ENCODE measurements around the gene L3HYPDH. TPM values are rescaled to one million over a fixed set of nuclear protein-coding genes. Genes with fewer than 3 reads are reported as not detected.

L3HYPDH gene
- polyA plus RNA-seq, 1 donor (not counting 4 experiments of a cell fraction or from before 2014, with no cell fraction given), result 37.5 TPM

- no peak for FAIRE-seq
- DNase-seq (ENCODE audit: low read depth, low spot score), result no peak
- Histone ChIP-seq H3K36me3 (ENCODE audit: control insufficient read depth in 2 of 2, extremely low read depth in 1 of 2, insufficient read depth in 2 of 2, low read length in 2 of 2) (no peaks in the 10 kb centered on the region), H3K9me3 (ENCODE audit: control insufficient read depth, low read depth, low read length) (no peaks in the 10 kb centered on the region), H3K9me1 (ENCODE audit: control insufficient read depth, extremely low read depth, insufficient read depth, low read length) (no peaks in the 10 kb centered on the region), H2AFZ (ENCODE audit: control insufficient read depth, low read length) (no peak overlapping the region), H3K4me3 (ENCODE audit: control insufficient read depth in 2 of 3, extremely low read depth in 1 of 3, insufficient read depth in 2 of 3, low read depth in 1 of 3, low read length in 3 of 3) (no peak overlapping the region), H4K20me1 (ENCODE audit: control insufficient read depth, extremely low read depth, insufficient read depth, low read length) (no peaks in the 10 kb centered on the region), H3K4me1 (ENCODE audit: control insufficient read depth, extremely low read depth, insufficient read depth, low read length) (peaks cover 10% of the 10 kb centered on the region), H3K27ac (ENCODE audit: control insufficient read depth, insufficient read depth, low read length) (no peak overlapping the region), H3K79me2 (ENCODE audit: control insufficient read depth, insufficient read depth, low read length) (no peaks in the 10 kb centered on the region), H3K9ac (ENCODE audit: control insufficient read depth, extremely low read depth, insufficient read depth, low read length) (no peak overlapping the region), H3K4me2 (ENCODE audit: control insufficient read depth, extremely low read depth, insufficient read depth, low read depth, low read length) (no peak overlapping the region), H3K27me3 (ENCODE audit: control insufficient read depth, extremely low read depth, insufficient read depth, low read length) (no peaks in the 10 kb centered on the region)
- TF ChIP-seq CTCF (optimal IDR thresholded peaks at IDR 0.05 in 1 of 3, IDR thresholded peaks at IDR 0.05 in 1 of 3, conservative IDR thresholded peaks at IDR 0.05 in 1 of 3; ENCODE audit: extremely low read depth in 1 of 3, insufficient read depth in 2 of 3, low read length in 3 of 3) (no peak), EZH2 (IDR thresholded peaks at IDR 0.05; ENCODE audit: low read length) (no peak)
- dilution Hi-C loops (cut with MboI; ENCODE audit: extremely low pct_ligation_motif_present, low sequenced_read_pairs), result no loop called here
These were observed 48.2 kb downstream of the L3HYPDH start for GRCh38 chr14:59435987-59436386.

- Histone ChIP-seq H3K9me1 (ENCODE audit: control insufficient read depth, extremely low read depth, insufficient read depth, low read length) (no peaks in the 10 kb centered on the region), H3K79me2 (ENCODE audit: control insufficient read depth, insufficient read depth, low read length) (no peaks in the 10 kb centered on the region), H4K20me1 (ENCODE audit: control insufficient read depth, extremely low read depth, insufficient read depth, low read length) (no peaks in the 10 kb centered on the region), H3K4me3 (ENCODE audit: control insufficient read depth in 2 of 3, extremely low read depth in 1 of 3, insufficient read depth in 2 of 3, low read depth in 1 of 3, low read length in 3 of 3) (no peak overlapping the region), H3K4me2 (ENCODE audit: control insufficient read depth, extremely low read depth, insufficient read depth, low read depth, low read length) (no peak overlapping the region), H3K4me1 (ENCODE audit: control insufficient read depth, extremely low read depth, insufficient read depth, low read length) (peaks cover 10% of the 10 kb centered on the region), H3K27me3 (ENCODE audit: control insufficient read depth, extremely low read depth, insufficient read depth, low read length) (no peaks in the 10 kb centered on the region), H3K36me3 (ENCODE audit: control insufficient read depth in 2 of 2, extremely low read depth in 1 of 2, insufficient read depth in 2 of 2, low read length in 2 of 2) (no peaks in the 10 kb centered on the region), H3K27ac (ENCODE audit: control insufficient read depth, insufficient read depth, low read length) (no peak overlapping the region), H3K9me3 (ENCODE audit: control insufficient read depth, low read depth, low read length) (no peaks in the 10 kb centered on the region), H2AFZ (ENCODE audit: control insufficient read depth, low read length) (no peak overlapping the region), H3K9ac (ENCODE audit: control insufficient read depth, extremely low read depth, insufficient read depth, low read length) (no peak overlapping the region)
- FAIRE-seq, result no peak
- TF ChIP-seq CTCF (optimal IDR thresholded peaks at IDR 0.05 in 1 of 3, IDR thresholded peaks at IDR 0.05 in 1 of 3, conservative IDR thresholded peaks at IDR 0.05 in 1 of 3; ENCODE audit: extremely low read depth in 1 of 3, insufficient read depth in 2 of 3, low read length in 3 of 3) (no peak), EZH2 (IDR thresholded peaks at IDR 0.05; ENCODE audit: low read length) (no peak)
- dilution Hi-C loops (cut with MboI; ENCODE audit: extremely low pct_ligation_motif_present, low sequenced_read_pairs), result no loop called here
- no peak for DNase-seq (ENCODE audit: low read depth, low spot score)
These were observed 49.1 kb downstream of the L3HYPDH start for GRCh38 chr14:59435101-59435500.

Data from keratinocyte (primary cell).